ENCODE data around the gene SOS2.

Gene SOS2

DNA sequence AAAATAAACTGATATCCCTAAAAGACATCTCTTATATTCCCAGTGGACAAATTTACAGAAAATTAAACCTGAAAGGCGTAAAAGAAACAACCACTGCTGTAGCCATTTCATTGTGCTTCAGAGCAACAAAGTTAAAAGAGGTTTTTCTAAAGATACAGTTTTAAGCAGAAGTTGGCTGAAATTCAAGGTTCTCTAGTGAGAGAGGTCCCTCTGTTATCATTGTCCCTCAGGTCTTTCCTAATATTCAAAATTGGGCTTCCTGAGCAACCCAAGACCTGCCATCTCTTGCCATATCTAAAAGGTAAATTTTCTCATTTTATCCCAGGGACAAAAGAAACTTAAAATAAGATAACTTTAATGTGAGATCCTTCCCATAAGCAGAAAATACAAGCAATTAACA, 10.7 kb upstream of the SOS2 start:
- no peak overlapping the region for H3K27ac ChIP-seq (ENCODE audit: low read depth, low read length)

DNA sequence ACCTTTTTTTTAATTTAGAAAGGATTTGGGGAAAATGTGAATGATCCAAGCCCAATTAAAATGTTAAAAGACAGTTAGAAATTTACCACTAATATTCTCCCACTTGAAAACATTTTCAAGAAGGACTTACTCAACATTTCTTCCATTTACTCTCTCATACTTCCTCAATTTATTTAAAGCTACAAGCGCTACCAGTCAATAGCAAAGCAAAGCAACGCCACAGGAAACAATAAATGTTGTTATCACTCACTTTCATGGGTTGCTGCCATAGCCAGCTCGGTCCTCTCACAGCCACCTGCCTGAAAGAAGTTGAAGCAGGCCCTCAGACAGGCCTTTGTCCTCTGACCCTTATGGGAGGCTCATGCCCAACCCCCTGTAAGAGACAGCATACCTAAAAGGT, 6.0 kb upstream of the SOS2 start:
- Histone ChIP-seq H3K79me2 (ENCODE audit: control insufficient read depth, low read length) (no peaks in the 10 kb centered on the region), H3K9me2 (replicated peaks; ENCODE audit: control insufficient read depth, low read length) (no peaks in the 10 kb centered on the region), H3K4me3 (ENCODE audit: low read length) (peak overlapping the region; percentile 12), H3K27ac (ENCODE audit: low read depth, low read length) (peak overlapping the region; percentile 39), H3K4me1 (ENCODE audit: control insufficient read depth, low read length) (peaks cover 12% of the 10 kb centered on the region), H3K36me3 (ENCODE audit: control insufficient read depth, low read length) (no peaks in the 10 kb centered on the region), H3K4me2 (ENCODE audit: low read length) (peak overlapping the region; percentile 47), H3K9me3 (ENCODE audit: control insufficient read depth, insufficient read depth, low read length) (no peaks in the 10 kb centered on the region; the same call in 1 of the 2 replicates), H4K20me1 (ENCODE audit: control insufficient read depth, insufficient read depth, low read depth, low read length) (no peaks in the 10 kb centered on the region), H3K27me3 (ENCODE audit: control insufficient read depth, low read length) (no peaks in the 10 kb centered on the region), H3F3A (ENCODE audit: control insufficient read depth, insufficient read depth) (0 out of 2 replicates have a peak, but pooled peaks cover 2% of the 10 kb centered on the region)
- TF ChIP-seq, protein P1, sequence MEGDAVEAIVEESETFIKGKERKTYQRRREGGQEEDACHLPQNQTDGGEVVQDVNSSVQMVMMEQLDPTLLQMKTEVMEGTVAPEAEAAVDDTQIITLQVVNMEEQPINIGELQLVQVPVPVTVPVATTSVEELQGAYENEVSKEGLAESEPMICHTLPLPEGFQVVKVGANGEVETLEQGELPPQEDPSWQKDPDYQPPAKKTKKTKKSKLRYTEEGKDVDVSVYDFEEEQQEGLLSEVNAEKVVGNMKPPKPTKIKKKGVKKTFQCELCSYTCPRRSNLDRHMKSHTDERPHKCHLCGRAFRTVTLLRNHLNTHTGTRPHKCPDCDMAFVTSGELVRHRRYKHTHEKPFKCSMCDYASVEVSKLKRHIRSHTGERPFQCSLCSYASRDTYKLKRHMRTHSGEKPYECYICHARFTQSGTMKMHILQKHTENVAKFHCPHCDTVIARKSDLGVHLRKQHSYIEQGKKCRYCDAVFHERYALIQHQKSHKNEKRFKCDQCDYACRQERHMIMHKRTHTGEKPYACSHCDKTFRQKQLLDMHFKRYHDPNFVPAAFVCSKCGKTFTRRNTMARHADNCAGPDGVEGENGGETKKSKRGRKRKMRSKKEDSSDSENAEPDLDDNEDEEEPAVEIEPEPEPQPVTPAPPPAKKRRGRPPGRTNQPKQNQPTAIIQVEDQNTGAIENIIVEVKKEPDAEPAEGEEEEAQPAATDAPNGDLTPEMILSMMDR (IDR thresholded peaks at IDR 0.05; ENCODE audit: low read depth, low read length, poor library complexity, severe bottlenecking): no peak
- TF ChIP-seq EZH2phosphoT487 (IDR thresholded peaks at IDR 0.05; ENCODE audit: borderline replicate concordance, low read length): no peak

More for the DNA sequence above, 10.7 kb upstream of the SOS2 start:
- Histone ChIP-seq H3K79me2 (ENCODE audit: control insufficient read depth, low read length) (no peaks in the 10 kb centered on the region), H3K9me3 (ENCODE audit: control insufficient read depth, insufficient read depth, low read length) (no peaks in the 10 kb centered on the region), H4K20me1 (ENCODE audit: control insufficient read depth, insufficient read depth, low read depth, low read length) (no peaks in the 10 kb centered on the region), H3K4me3 (ENCODE audit: low read length) (no peak overlapping the region), H3K4me2 (ENCODE audit: low read length) (no peak overlapping the region), H3F3A (ENCODE audit: control insufficient read depth, insufficient read depth) (0 out of 2 replicates have a peak, but pooled peaks cover 4% of the 10 kb centered on the region), H3K9me2 (replicated peaks; ENCODE audit: control insufficient read depth, low read length) (no peaks in the 10 kb centered on the region), H3K27me3 (ENCODE audit: control insufficient read depth, low read length) (no peaks in the 10 kb centered on the region), H3K4me1 (ENCODE audit: control insufficient read depth, low read length) (peaks cover 9% of the 10 kb centered on the region), H3K36me3 (ENCODE audit: control insufficient read depth, low read length) (peaks cover 4% of the 10 kb centered on the region; the same call in 1 of the 2 replicates)
- TF ChIP-seq, protein P1 (IDR thresholded peaks at IDR 0.05; ENCODE audit: low read depth, low read length, poor library complexity, severe bottlenecking): no peak
- TF ChIP-seq EZH2phosphoT487 (IDR thresholded peaks at IDR 0.05; ENCODE audit: borderline replicate concordance, low read length): no peak

DNA sequence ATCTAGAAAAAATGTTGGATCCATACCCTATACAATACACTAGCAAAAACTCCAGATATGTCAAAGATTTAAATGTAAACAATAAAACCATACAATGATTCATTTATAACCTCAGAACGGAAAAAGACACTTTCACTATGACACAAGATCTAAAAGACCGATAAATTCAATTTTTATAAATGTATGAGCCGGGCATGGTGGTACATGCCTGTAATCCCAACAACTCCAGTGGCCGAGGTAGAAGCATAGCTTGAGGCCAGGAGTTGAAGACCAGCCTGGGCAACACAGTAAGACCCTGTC, 2.5 kb upstream of the SOS2 start:
- Histone ChIP-seq H3K27me3 (ENCODE audit: control insufficient read depth, low read length) (no peaks in the 10 kb centered on the region), H3K9me3 (ENCODE audit: control insufficient read depth, insufficient read depth, low read length) (no peaks in the 10 kb centered on the region; the same call in 1 of the 2 replicates), H4K20me1 (ENCODE audit: control insufficient read depth, insufficient read depth, low read depth, low read length) (no peaks in the 10 kb centered on the region), H3K27ac (ENCODE audit: low read depth, low read length) (no peak overlapping the region), H3K9me2 (replicated peaks; ENCODE audit: control insufficient read depth, low read length) (no peaks in the 10 kb centered on the region), H3K4me1 (ENCODE audit: control insufficient read depth, low read length) (peaks cover 28% of the 10 kb centered on the region), H3K4me3 (ENCODE audit: low read length) (no peak overlapping the region), H3K36me3 (ENCODE audit: control insufficient read depth, low read length) (no peaks in the 10 kb centered on the region; the same call in 1 of the 2 replicates), H3F3A (ENCODE audit: control insufficient read depth, insufficient read depth) (no peaks in the 10 kb centered on the region), H3K4me2 (ENCODE audit: low read length) (no peak overlapping the region), H3K79me2 (ENCODE audit: control insufficient read depth, low read length) (peaks cover 21% of the 10 kb centered on the region)
- TF ChIP-seq, protein P1 (IDR thresholded peaks at IDR 0.05; ENCODE audit: low read depth, low read length, poor library complexity, severe bottlenecking): no peak
- TF ChIP-seq EZH2phosphoT487 (IDR thresholded peaks at IDR 0.05; ENCODE audit: borderline replicate concordance, low read length): no peak
